BJ (cell line): ENCODE results near the gene SLC4A8. TPM values are rescaled to one million over a fixed set of nuclear protein-coding genes. Genes with fewer than 3 reads are reported as not detected.

ENCODE experiments used
- CTCF ChIA-PET: fragments of 350-600 bp; formaldehyde crosslinking; extraction: SDS; loops from one replicate; lab custom pipeline; 2021; ENCODE audit warnings: antibody characterized with exemption, inconsistent platforms; lab: Yijun Ruan, JAX
- POLR2A ChIA-PET: fragments of 300-600 bp; sonication (Branson Sonifier 250); formaldehyde crosslinking; extraction: SDS; loops from one replicate; lab custom pipeline; 2021; ENCODE audit warnings: antibody characterized with exemption; lab: Charles Lee
- DNase-seq: peaks from one replicate; pipeline ENCODE4 v3.0.0-alpha.2; 2011; ENCODE audit warnings: low read depth
- H3K27me3 ChIP-seq: 2 replicates; pipeline ENCODE4 v1.6.0; 2011; ENCODE audit warnings: low read length; ENCODE audit not compliant: control insufficient read depth, insufficient read depth
- H3K36me3 ChIP-seq: 2 replicates; pipeline ENCODE4 v1.5.1; 2011; ENCODE audit warnings: low read length; ENCODE audit not compliant: control insufficient read depth, insufficient read depth
- H3K4me3 ChIP-seq: 2 replicates; pipeline ENCODE4 v1.5.1; 2011; ENCODE audit warnings: low read depth, mild to moderate bottlenecking, control low read depth, low read length
- polyA plus RNA-seq: library from polyadenylated mRNA; depleted of rRNA; stranded (reverse); fragments of >200 nt; gene quantifications from 2 replicates; pipeline ENCODE4 v1.2.3, GENCODE V29; 2011; rRNA removed
- TF ChIP-seq, protein P1 (sequence below): IDR thresholded peaks from 2 replicates; pipeline ENCODE4 v1.5.1; 2011; ENCODE audit warnings: low read depth, mild to moderate bottlenecking, control low read depth, inconsistent platforms, low read length, moderate library complexity; ENCODE audit not compliant: insufficient read depth

Gene SLC4A8
- polyA plus RNA-seq, 1 experiment = 4.9 TPM

DNA sequence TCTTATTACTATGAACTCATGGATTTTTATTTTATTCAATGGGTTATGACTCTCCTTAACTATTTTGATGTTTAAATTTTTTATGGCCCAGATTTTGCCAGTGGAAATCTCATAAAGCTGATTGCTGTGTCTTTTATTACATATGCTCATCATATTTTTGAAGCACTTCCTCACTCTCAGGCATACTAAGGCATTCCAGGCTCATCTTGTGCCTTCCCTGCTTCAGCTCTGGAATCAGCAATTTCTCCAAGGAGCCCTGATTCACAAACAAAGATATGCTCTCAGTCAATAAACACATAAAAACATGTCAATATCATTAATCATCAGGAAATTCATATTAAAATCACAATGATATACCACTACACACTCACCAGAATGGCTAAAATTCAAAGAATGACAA, 121.5 kb downstream of the SLC4A8 start:
- DNase-seq = no peak

DNA sequence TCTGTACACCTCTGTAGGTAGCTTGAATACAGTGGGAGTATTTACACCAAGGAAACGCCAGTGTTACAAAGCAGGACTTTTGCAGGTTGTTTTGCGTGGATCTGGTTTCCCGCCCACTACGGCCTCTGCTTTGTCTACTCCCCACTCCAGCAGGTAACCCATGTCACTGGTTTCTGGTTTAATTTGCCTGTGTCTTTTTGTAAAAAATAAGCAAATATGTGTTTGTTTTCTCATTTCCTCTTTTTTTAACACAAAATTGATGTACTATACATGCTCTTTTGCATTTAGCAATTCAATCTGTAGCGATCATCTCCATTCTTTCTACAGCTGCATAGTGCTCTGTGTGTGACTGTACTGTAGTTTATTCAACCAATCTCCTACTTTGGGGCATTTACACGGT, 123.0 kb downstream of the SLC4A8 start:
- ChIA-PET CTCF (no interaction called here), POLR2A (no interaction called here)
- no peaks in the 10 kb centered on the region for H3K27me3 ChIP-seq
- no peaks in the 10 kb centered on the region for H3K36me3 ChIP-seq
- DNase-seq = no peak
- H3K4me3 ChIP-seq = no peak overlapping the region
- TF ChIP-seq, protein P1, sequence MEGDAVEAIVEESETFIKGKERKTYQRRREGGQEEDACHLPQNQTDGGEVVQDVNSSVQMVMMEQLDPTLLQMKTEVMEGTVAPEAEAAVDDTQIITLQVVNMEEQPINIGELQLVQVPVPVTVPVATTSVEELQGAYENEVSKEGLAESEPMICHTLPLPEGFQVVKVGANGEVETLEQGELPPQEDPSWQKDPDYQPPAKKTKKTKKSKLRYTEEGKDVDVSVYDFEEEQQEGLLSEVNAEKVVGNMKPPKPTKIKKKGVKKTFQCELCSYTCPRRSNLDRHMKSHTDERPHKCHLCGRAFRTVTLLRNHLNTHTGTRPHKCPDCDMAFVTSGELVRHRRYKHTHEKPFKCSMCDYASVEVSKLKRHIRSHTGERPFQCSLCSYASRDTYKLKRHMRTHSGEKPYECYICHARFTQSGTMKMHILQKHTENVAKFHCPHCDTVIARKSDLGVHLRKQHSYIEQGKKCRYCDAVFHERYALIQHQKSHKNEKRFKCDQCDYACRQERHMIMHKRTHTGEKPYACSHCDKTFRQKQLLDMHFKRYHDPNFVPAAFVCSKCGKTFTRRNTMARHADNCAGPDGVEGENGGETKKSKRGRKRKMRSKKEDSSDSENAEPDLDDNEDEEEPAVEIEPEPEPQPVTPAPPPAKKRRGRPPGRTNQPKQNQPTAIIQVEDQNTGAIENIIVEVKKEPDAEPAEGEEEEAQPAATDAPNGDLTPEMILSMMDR = no peak

More for the DNA sequence above, 121.5 kb downstream of the SLC4A8 start:
- TF ChIP-seq, protein P1 = no peak
- ChIA-PET CTCF (interaction anchor here (0.9 kb wide), 1 partner anchor 14 kb away, joined by 3 read pairs; no protein-coding TSS in a partner anchor), POLR2A (no interaction called here)
- H3K4me3 ChIP-seq = no peak overlapping the region
- no peaks in the 10 kb centered on the region for H3K27me3 ChIP-seq
- no peaks in the 10 kb centered on the region for H3K36me3 ChIP-seq

DNA sequence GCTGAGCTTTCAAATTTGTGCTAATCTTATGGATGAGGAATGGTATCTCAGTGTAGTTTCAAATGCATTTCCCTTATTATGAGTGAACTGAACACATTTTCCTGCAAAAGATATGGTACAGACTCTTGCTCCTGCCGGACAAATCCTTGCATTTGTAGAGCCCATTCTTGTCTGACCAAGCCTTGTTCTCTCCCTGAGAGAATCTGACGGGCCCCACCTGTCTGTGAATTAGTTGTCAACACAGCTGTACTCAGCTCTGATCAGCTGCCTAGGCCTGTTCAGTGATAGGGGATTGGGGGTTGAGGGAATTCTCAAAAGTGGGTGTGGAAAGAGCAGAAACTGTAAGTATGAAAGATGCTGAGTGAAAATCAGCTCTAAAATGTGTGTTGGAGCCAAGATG, 123.6 kb downstream of the SLC4A8 start:
- no peaks in the 10 kb centered on the region for H3K36me3 ChIP-seq
- no peak for DNase-seq
- ChIA-PET CTCF (no interaction called here), POLR2A (no interaction called here)
- TF ChIP-seq, protein P1 = no peak
- no peak overlapping the region for H3K4me3 ChIP-seq
- H3K27me3 ChIP-seq = no peaks in the 10 kb centered on the region

DNA sequence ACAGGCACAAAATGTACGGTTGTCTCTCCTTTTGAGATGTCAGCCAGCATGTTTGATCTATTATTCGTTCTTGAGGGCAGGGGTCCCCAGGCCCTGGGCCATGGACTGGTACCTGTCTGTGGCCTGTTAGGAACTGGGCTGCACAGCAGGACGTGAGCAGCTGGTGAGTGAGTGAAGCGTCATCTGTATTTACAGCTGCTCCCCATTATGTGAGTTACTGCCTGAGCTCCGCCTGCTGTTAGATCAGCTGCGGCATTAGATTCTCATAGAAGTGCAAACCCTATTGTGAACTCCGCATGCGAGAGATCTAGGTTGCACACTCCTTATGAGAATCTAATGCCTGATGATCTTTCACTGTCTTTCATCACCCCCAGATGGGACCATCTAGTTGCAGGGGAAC, 125.0 kb downstream of the SLC4A8 start:
- TF ChIP-seq, protein P1 = 0 out of 2 replicates have a peak, but pooled peaks have one; percentile 9
- H3K4me3 ChIP-seq = no peak overlapping the region
- no peaks in the 10 kb centered on the region for H3K36me3 ChIP-seq
- CTCF ChIA-PET = interaction anchor here (0.6 to 1.9 kb wide), 6 partner anchors 8 to 326 kb away, joined by 3 to 5 read pairs (median 4); no protein-coding TSS in a partner anchor
- DNase-seq = no peak
- POLR2A ChIA-PET = no interaction called here
- no peaks in the 10 kb centered on the region for H3K27me3 ChIP-seq

Other genes with a start within 250 kb of the SLC4A8 start
- 2.5 and 4.7 TPM in 2 replicates for gene POU6F1, start 206.8 kb upstream of the SLC4A8 start, polyA plus RNA-seq
- gene DAZAP2, start 186.0 kb upstream of the SLC4A8 start, polyA plus RNA-seq = 288 and 433 TPM in 2 replicates
- 54.7 and 57.6 TPM in 2 replicates for gene SMAGP, start 154.4 kb upstream of the SLC4A8 start, polyA plus RNA-seq
- not detected in 2 replicates for gene BIN2, start 100.7 kb upstream of the SLC4A8 start, polyA plus RNA-seq
- gene CELA1, start 78.2 kb upstream of the SLC4A8 start, polyA plus RNA-seq = not detected in 2 replicates
- 27.7 and 47.1 TPM in 2 replicates for gene GALNT6, start 33.4 kb upstream of the SLC4A8 start, polyA plus RNA-seq
- gene SCN8A, start 166.4 kb downstream of the SLC4A8 start, polyA plus RNA-seq = 19.6 and 22.8 TPM in 2 replicates